AG10803 (cell line): ENCODE data around the gene UNC13A.

Source experiments
- DNase-seq: peaks from one replicate; pipeline ENCODE4 v3.0.0; 2010; ENCODE audit warnings: low read depth
- H3K4me3 ChIP-seq: 2 replicates; pipeline ENCODE4 v1.5.1; 2011; ENCODE audit warnings: mild to moderate bottlenecking, low read length, control low read depth
- CTCF ChIP-seq: conservative IDR thresholded peaks from 2 replicates; pipeline ENCODE4 v1.5.1; 2011; ENCODE audit warnings: mild to moderate bottlenecking, low read length, control low read depth, inconsistent platforms

UNC13A gene

GRCh38 chr19:17721111-17721628 lies 33.0 kb upstream of the UNC13A start:
- H3K4me3 ChIP-seq = peak overlapping the region; percentile 84
- no peak for DNase-seq
- no peak for TF ChIP-seq CTCF

- no peak for DNase-seq
- peak overlapping the region; percentile 84 for H3K4me3 ChIP-seq
- no peak for TF ChIP-seq CTCF
Measured at GRCh38 chr19:17720440-17720839, 32.3 kb upstream of the UNC13A start.

- DNase-seq = no peak
- no peak for TF ChIP-seq CTCF
- peak overlapping the region; percentile 84 for H3K4me3 ChIP-seq
Measured at GRCh38 chr19:17719730-17720400, 31.7 kb upstream of the UNC13A start.

GRCh38 chr19:17718947-17719711 lies 31.0 kb upstream of the UNC13A start, which contains the start of gene MAP1S:
Gene MAP1S (plus strand): TSS chr19:17719480. CDS start chr19:17719503, 23 bp downstream.
- H3K4me3 ChIP-seq = peak within 1 kb of the TSS; percentile 84
- peak; percentile 38 for DNase-seq
- no peak for TF ChIP-seq CTCF

- no peak for TF ChIP-seq CTCF
- no peak overlapping the region for H3K4me3 ChIP-seq
- no peak for DNase-seq
Measured at GRCh38 chr19:17718550-17718946, 30.4 kb upstream of the UNC13A start.

GRCh38 chr19:17716309-17716929 lies 28.3 kb upstream of the UNC13A start:
- TF ChIP-seq CTCF = peak; percentile 23
- H3K4me3 ChIP-seq = no peak overlapping the region
- DNase-seq = no peak
